ENCODE measurements around the gene EFNA5.

- no peak for TF ChIP-seq SUZ12 (IDR thresholded peaks at IDR 0.05; ENCODE audit: extremely low read depth, insufficient read depth, insufficient read length)
- no peak for TF ChIP-seq YY1 (IDR thresholded peaks at IDR 0.05; ENCODE audit: insufficient read depth, insufficient read length)
- no peak for TF ChIP-seq ZNF274 (IDR thresholded peaks at IDR 0.05; ENCODE audit: low read depth, low read length)
Observed at GRCh38 chr5:107331882-107332281, 338.9 kb downstream of the EFNA5 start.

All from NT2/D1 (cell line).